Thyroid gland (tissue), 4 donors: Measurements from ENCODE around the gene TMEM144. TPM values are rescaled to one million over a fixed set of nuclear protein-coding genes. Genes with fewer than 3 reads are reported as not detected.

Source experiments
- DNase-seq, 2 donors: peaks; one replicate each; pipeline ENCODE4 v3.0.0-alpha.2; 2019
- H3K27ac ChIP-seq, 3 donors: fragments of 200-600 bp; sonication (generic); 1 replicate in 2 of 3; 2 replicates in 1 of 3; pipeline ENCODE4 v1.5.1; 2016 to 2019; ENCODE audit warnings: mild to moderate bottlenecking in 1 of 3, moderate library complexity in 1 of 3
- H3K27me3 ChIP-seq: fragments of 200-600 bp; sonication (generic); one replicate; pipeline ENCODE4 v1.5.1; 2019
- H3K36me3 ChIP-seq, 2 donors: fragments of 200-600 bp; sonication (generic); one replicate each; pipeline ENCODE4 v1.5.1; 2016 to 2019
- H3K4me1 ChIP-seq, 2 donors: fragments of 200-600 bp; sonication (generic); one replicate each; pipeline ENCODE4 v1.5.1; 2017 to 2019
- H3K4me3 ChIP-seq, 3 donors: fragments of 200-600 bp; sonication (generic); replicated peaks in 1 of 3; 1 replicate in 2 of 3; 2 replicates in 1 of 3; pipeline ENCODE4 v1.5.1; 2016; ENCODE audit warnings: mild to moderate bottlenecking in 1 of 3
- H3K9me3 ChIP-seq: fragments of 200-600 bp; sonication (generic); one replicate; pipeline ENCODE4 v1.5.1; 2017
- POLR2A ChIP-seq, 2 donors: fragments of 450-650 bp; IDR thresholded peaks; one replicate each; pipeline ENCODE4 v1.6.1; 2017; ENCODE audit warnings: antibody characterized with exemption in 2 of 2, mild to moderate bottlenecking in 2 of 2, moderate library complexity in 1 of 2
- WGBS, 2 donors: methylation state at CpG; one replicate each; pipeline ENCODE4 v1.1.5; 2017; 5-methylcytosine and 5-hydroxymethylcytosine counted together
- intact Hi-C: fragments of 100-400 bp; cut with DNase I; formaldehyde crosslinking; loops from one replicate; pipeline ENCODE4 v1.15.1; 2023
- total RNA-seq, 4 donors: library from RNA; depleted of rRNA; stranded (reverse); fragments of >200 nt; gene quantifications; one replicate each; pipeline ENCODE4 v1.2.3, GENCODE V29; 2016
- TF ChIP-seq, protein P1 (sequence below), 6 experiments: fragments of 200-600 bp in 3 of 6; fragments of 450-650 bp in 3 of 6; sonication (generic) in 3 of 6; IDR thresholded peaks; one replicate each; pipeline ENCODE4 v1.5.1; 2016 to 2019; ENCODE audit warnings: antibody characterized with exemption in 6 of 6, mild to moderate bottlenecking in 2 of 6, inconsistent platforms in 1 of 6, moderate library complexity in 1 of 6

Gene TMEM144
- total RNA-seq, 4 donors from 2014 or later: 22.1 to 34.9 (median 29.6) TPM

DNA sequence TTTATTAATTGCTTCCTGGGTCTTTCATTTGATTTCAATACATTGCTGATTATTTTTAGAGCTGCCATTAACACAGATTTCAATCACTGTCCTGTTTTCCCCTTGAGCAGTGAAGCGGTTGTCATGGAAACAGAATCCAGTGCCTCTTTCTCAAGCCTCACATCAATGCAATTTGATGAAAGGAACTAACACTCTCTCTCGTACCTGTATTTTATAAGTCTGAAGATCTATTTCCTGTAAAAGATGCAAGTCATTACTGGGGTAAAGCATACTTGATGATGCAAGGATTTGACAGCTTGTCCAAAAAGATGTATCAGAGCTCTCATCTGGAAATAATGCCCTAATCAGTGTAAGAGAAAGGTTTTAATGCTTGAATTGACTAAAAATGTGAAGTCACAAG lies 19.6 kb upstream of the TMEM144 start:
- DNase-seq: no peak
- WGBS, 2 donors: 86 to 91% methylated on average over 2 of the region's 2 CpGs
- Histone ChIP-seq H3K27me3 (no peaks in the 10 kb centered on the region), H3K27ac (no peak overlapping the region), H3K36me3 (no peaks in the 10 kb centered on the region), H3K9me3 (no peaks in the 10 kb centered on the region), H3K4me3 (no peak overlapping the region), H3K4me1 (peaks cover 4 to 8% of the 10 kb centered on the region in 2 donors)
- intact Hi-C loops: loop anchor here (10.0 kb wide), 1 partner anchor 64 kb away; no protein-coding TSS in a partner anchor
- TF ChIP-seq, protein P1, sequence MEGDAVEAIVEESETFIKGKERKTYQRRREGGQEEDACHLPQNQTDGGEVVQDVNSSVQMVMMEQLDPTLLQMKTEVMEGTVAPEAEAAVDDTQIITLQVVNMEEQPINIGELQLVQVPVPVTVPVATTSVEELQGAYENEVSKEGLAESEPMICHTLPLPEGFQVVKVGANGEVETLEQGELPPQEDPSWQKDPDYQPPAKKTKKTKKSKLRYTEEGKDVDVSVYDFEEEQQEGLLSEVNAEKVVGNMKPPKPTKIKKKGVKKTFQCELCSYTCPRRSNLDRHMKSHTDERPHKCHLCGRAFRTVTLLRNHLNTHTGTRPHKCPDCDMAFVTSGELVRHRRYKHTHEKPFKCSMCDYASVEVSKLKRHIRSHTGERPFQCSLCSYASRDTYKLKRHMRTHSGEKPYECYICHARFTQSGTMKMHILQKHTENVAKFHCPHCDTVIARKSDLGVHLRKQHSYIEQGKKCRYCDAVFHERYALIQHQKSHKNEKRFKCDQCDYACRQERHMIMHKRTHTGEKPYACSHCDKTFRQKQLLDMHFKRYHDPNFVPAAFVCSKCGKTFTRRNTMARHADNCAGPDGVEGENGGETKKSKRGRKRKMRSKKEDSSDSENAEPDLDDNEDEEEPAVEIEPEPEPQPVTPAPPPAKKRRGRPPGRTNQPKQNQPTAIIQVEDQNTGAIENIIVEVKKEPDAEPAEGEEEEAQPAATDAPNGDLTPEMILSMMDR (IDR thresholded peaks at IDR 0.05): no peak
- no peak for TF ChIP-seq POLR2A (IDR thresholded peaks at IDR 0.05)

DNA sequence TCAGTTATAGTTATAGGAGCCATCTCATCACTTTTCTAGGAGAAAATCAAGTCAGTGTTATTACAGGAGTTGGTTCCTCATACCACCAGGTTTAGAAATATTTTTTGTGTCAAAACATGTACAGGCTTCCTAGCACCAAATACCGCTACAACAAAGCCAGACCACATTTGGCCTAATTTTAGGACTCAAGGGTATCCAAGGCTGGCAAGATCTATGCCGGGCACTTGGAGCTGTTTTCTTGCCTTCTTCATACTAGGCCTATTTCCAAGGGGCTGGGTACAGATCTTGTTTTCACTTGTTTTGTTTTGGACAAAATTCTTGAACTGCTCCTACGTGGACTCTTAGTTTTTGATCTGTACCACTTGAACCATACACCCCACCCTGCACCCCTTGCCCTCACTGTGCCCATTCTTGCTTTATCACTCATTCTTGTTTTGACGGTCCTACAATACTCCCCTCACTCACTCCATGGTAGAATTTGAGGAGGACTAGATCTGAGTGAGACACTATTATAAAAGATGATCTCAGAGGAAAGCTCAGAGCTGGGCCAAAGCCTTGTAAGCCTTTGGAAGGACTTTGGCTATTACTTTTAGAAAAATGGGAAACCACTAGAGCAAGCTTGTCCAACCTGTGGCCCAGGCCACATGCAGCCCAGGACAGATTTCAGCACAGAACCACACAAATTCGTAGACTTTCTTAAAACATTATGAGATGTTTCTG lies 17.7 kb upstream of the TMEM144 start:
- Histone ChIP-seq H3K27ac (peak overlapping the region; percentile 29 to 65 (median 40)), H3K36me3 (no peaks in the 10 kb centered on the region), H3K4me3 (no peak overlapping the region), H3K4me1 (peaks cover 4 to 8% of the 10 kb centered on the region in 2 donors), H3K27me3 (no peaks in the 10 kb centered on the region), H3K9me3 (no peaks in the 10 kb centered on the region)
- WGBS, 2 donors: 56 to 68% methylated on average over 5 of the region's 5 CpGs
- TF ChIP-seq, protein P1 (IDR thresholded peaks at IDR 0.05): no peak
- no peak for TF ChIP-seq POLR2A (IDR thresholded peaks at IDR 0.05)
- DNase-seq: peak; percentile 20 to 28
- intact Hi-C loops: loop anchor here (10.0 kb wide), 1 partner anchor 62 kb away; no protein-coding TSS in a partner anchor

DNA sequence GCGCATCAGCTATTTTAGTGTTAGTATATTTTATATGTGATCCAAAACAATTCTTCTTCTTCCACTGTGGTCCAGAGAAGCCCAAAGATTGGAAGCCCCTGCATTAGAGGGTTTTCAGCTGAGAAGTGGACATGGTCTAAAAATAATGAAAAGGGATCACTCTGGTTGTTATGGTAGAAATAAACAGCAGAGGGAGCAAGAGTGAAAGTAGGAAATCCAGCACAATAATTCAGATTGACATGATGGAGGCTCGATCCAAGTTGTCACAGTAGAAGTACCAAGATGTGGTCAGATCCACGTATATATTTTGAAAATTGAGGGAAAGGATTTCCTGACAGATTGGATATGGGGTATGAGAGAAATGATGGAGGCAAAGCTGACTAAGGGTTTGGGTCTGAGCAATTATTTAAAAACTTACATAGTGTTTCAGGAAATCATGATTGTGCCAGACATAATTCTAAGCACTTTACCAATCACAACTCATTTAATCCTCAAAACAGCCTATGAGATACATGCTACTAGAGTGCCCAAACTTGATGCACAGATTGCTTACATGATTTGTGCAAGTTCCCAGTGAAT lies 17.0 kb upstream of the TMEM144 start:
- DNase-seq: no peak
- WGBS, 2 donors: 34 to 35% methylated on average over 3 of the region's 3 CpGs
- Histone ChIP-seq H3K4me1 (peaks cover 4 to 8% of the 10 kb centered on the region in 2 donors), H3K27me3 (no peaks in the 10 kb centered on the region), H3K9me3 (no peaks in the 10 kb centered on the region), H3K36me3 (no peaks in the 10 kb centered on the region), H3K4me3 (no peak overlapping the region), H3K27ac (peak overlapping the region; percentile 29 to 65 (median 40))
- TF ChIP-seq POLR2A (IDR thresholded peaks at IDR 0.05): no peak
- TF ChIP-seq, protein P1 (IDR thresholded peaks at IDR 0.05): peak; percentile 16 to 77 (median 62)
- intact Hi-C loops: loop anchor here (10.0 kb wide), 1 partner anchor 62 kb away; no protein-coding TSS in a partner anchor

DNA sequence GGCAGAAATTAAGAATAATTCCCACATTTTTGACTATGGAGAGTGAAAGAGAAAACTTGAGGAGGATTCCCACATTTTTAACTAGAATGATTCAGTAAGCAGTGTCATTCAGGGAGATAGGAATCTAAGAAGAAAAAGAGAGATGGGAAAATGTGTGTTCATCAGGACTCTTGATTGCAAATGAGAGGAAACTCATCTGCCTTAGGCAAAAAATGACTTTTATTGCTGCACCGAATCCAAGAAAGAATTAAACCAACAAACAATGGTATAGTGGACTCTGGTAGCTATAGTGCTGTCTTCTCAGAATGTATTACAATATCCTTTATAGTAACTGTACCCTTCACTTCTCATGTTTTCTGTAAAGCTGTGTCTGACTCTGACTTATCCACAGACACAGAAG lies 15.0 kb upstream of the TMEM144 start:
- 79 to 86% methylated on average over 1 of the region's 1 CpG for WGBS, 2 donors
- Histone ChIP-seq H3K9me3 (no peaks in the 10 kb centered on the region), H3K4me3 (no peak overlapping the region), H3K27me3 (no peaks in the 10 kb centered on the region), H3K27ac (no peak overlapping the region), H3K36me3 (no peaks in the 10 kb centered on the region), H3K4me1 (peaks cover 4 to 8% of the 10 kb centered on the region in 2 donors)
- DNase-seq: no peak
- TF ChIP-seq, protein P1 (IDR thresholded peaks at IDR 0.05): no peak
- no peak for TF ChIP-seq POLR2A (IDR thresholded peaks at IDR 0.05)
- intact Hi-C loops: loop anchor here (10.0 kb wide), 1 partner anchor 60 kb away; no protein-coding TSS in a partner anchor
